CD4-positive, alpha-beta memory T cell (primary cell): ENCODE results near the gene QKI. TPM values are rescaled to one million over a fixed set of nuclear protein-coding genes. Genes with fewer than 3 reads are reported as not detected.

Source experiments
- CTCF ChIA-PET: fragments of 350-600 bp; sonication (Branson Sonifier 250); formaldehyde crosslinking; loops from one replicate; lab custom pipeline; 2021; ENCODE audit warnings: inconsistent platforms; ENCODE audit not compliant: partially characterized antibody; lab: Charles Lee
- POLR2A ChIA-PET: fragments of 350-600 bp; sonication (Branson Sonifier 250); formaldehyde crosslinking; loops from one replicate; lab custom pipeline; 2021; ENCODE audit not compliant: partially characterized antibody; lab: Charles Lee
- DNase-seq, 5 donors: peaks; one replicate each; pipeline versions ENCODE4 v3.0.0 to v3.0.0-alpha.2; 2020 to 2022; ENCODE audit warnings: mixed read lengths in 1 of 5
- H3K27ac ChIP-seq: one replicate; pipeline ENCODE4 v1.7.0; 2013; ENCODE audit warnings: low read depth, low read length
- H3K27me3 ChIP-seq: 2 replicates; pipeline ENCODE4 v1.7.0; 2013; ENCODE audit warnings: mild to moderate bottlenecking, low read length, moderate library complexity; ENCODE audit not compliant: insufficient read depth
- H3K36me3 ChIP-seq: 2 replicates; pipeline ENCODE4 v1.7.0; 2013; ENCODE audit warnings: mild to moderate bottlenecking, low read length, moderate library complexity; ENCODE audit not compliant: insufficient read depth
- H3K4me1 ChIP-seq: 2 replicates; pipeline ENCODE4 v1.7.0; 2013; ENCODE audit warnings: mild to moderate bottlenecking, low read length, moderate library complexity; ENCODE audit not compliant: insufficient read depth
- H3K4me3 ChIP-seq, 2 donors: one replicate each; pipeline ENCODE4 v1.7.0; 2013; ENCODE audit warnings: low read length in 2 of 2, mild to moderate bottlenecking in 1 of 2
- H3K9me3 ChIP-seq, 2 donors: one replicate each; pipeline ENCODE4 v1.7.0; 2013; ENCODE audit warnings: low read length in 2 of 2, control low read depth in 1 of 2; ENCODE audit not compliant: control insufficient read depth in 1 of 2
- H3K27ac Mint-ChIP-seq, 7 donors: one replicate each; pipeline ENCODE4 v1.8.0; 2020 to 2021; ENCODE audit warnings: mixed read lengths in 7 of 7, mild to moderate bottlenecking in 6 of 7, inconsistent platforms in 3 of 7, moderate library complexity in 3 of 7
- H3K27me3 Mint-ChIP-seq, 2 donors: one replicate each; pipeline ENCODE4 v1.8.0; 2020 to 2021; ENCODE audit warnings: mixed read lengths in 2 of 2
- H3K36me3 Mint-ChIP-seq, 2 donors: one replicate each; pipeline ENCODE4 v1.8.0; 2020 to 2021; ENCODE audit warnings: mixed read lengths in 2 of 2, inconsistent platforms in 1 of 2, mild to moderate bottlenecking in 1 of 2
- H3K4me1 Mint-ChIP-seq, 4 donors: one replicate each; pipeline ENCODE4 v1.8.0; 2020 to 2021; ENCODE audit warnings: mixed read lengths in 4 of 4, mild to moderate bottlenecking in 1 of 4
- H3K4me3 Mint-ChIP-seq, 8 donors: one replicate each; pipeline ENCODE4 v1.8.0; 2020 to 2021; ENCODE audit warnings: mixed read lengths in 8 of 8, mild to moderate bottlenecking in 7 of 8, moderate library complexity in 6 of 8, inconsistent platforms in 3 of 8
- H3K9me3 Mint-ChIP-seq, 8 donors: one replicate each; pipeline ENCODE4 v1.8.0; 2020 to 2021; ENCODE audit warnings: mixed read lengths in 8 of 8, mild to moderate bottlenecking in 5 of 8, inconsistent platforms in 3 of 8, moderate library complexity in 1 of 8
- intact Hi-C: fragments of 100-400 bp; cut with micrococcal nuclease; formaldehyde crosslinking; loops from one replicate; pipeline ENCODE4 v1.15.1; 2023
- polyA plus RNA-seq, 2 donors: library from polyadenylated mRNA; unstranded; fragments of 300-500 nt; fragmentation: Illumina TruSeq; gene quantifications; one replicate each; pipeline ENCODE4 v1.2.3, GENCODE V29; 2021
- total RNA-seq, 2 experiments: library from RNA; stranded (reverse); gene quantifications; one replicate each; pipeline ENCODE4 v1.2.3, GENCODE V29; 2021

The QKI gene
- total and polyA plus RNA-seq, 4 experiments from 2014 or later: 7.7 to 66.4 (median 46.3) TPM

- Histone ChIP-seq H3K9me3 (no peaks in the 10 kb centered on the region), H3K36me3 (no peaks in the 10 kb centered on the region), H3K27ac (no peak overlapping the region), H3K27me3 (no peaks in the 10 kb centered on the region), H3K4me1 (peaks cover 4% of the 10 kb centered on the region), H3K4me3 (no peak overlapping the region)
- intact Hi-C loops: loop anchor here (2.0 kb wide), 1 partner anchor 14 kb away; no protein-coding TSS in a partner anchor
- Mint-ChIP-seq H3K9me3 (no peaks in the 10 kb centered on the region), H3K36me3 (no peaks in the 10 kb centered on the region), H3K4me1 (peaks cover 26 to 39% (median 32%) of the 10 kb centered on the region in 4 donors), H3K4me3 (no peak overlapping the region), H3K27me3 (no peaks in the 10 kb centered on the region), H3K27ac (no peak overlapping the region)
- ChIA-PET CTCF (no interaction called here), POLR2A (no interaction called here)
- no peak for DNase-seq
Measured at GRCh38 chr6:163446549-163446948, 32.0 kb downstream of the QKI start.

GRCh38 chr6:163449076-163449475, 34.6 kb downstream of the QKI start:
- no peaks in the 10 kb centered on the region for H3K27me3 Mint-ChIP-seq
- no peak overlapping the region for H3K4me3 Mint-ChIP-seq
- Histone ChIP-seq H3K27me3 (no peaks in the 10 kb centered on the region), H3K4me3 (no peak overlapping the region), H3K27ac (no peak overlapping the region), H3K9me3 (no peaks in the 10 kb centered on the region), H3K36me3 (no peaks in the 10 kb centered on the region), H3K4me1 (no peaks in the 10 kb centered on the region)
- peaks cover 15 to 26% (median 20%) of the 10 kb centered on the region in 4 donors for H3K4me1 Mint-ChIP-seq
- ChIA-PET POLR2A (no interaction called here), CTCF (interaction anchor here (1.0 to 1.5 kb wide), 3 partner anchors 9 to 105 kb away, joined by 3 to 4 read pairs (median 3); no protein-coding TSS in a partner anchor)
- H3K27ac Mint-ChIP-seq: no peak overlapping the region
- H3K9me3 Mint-ChIP-seq: no peaks in the 10 kb centered on the region
- intact Hi-C loops: no loop called here
- no peak for DNase-seq
- H3K36me3 Mint-ChIP-seq: no peaks in the 10 kb centered on the region

- H3K4me1 Mint-ChIP-seq: peaks cover 36 to 60% (median 43%) of the 10 kb centered on the region in 4 donors
- intact Hi-C loops: no loop called here
- H3K4me3 Mint-ChIP-seq: no peak overlapping the region
- H3K9me3 Mint-ChIP-seq: peaks cover 0 to 2% (median 0%) of the 10 kb centered on the region in 8 donors
- Histone ChIP-seq H3K36me3 (no peaks in the 10 kb centered on the region), H3K27ac (no peak overlapping the region), H3K4me3 (no peak overlapping the region), H3K9me3 (no peaks in the 10 kb centered on the region), H3K4me1 (peaks cover 29% of the 10 kb centered on the region), H3K27me3 (no peaks in the 10 kb centered on the region)
- CTCF ChIA-PET: interaction anchor here (1.4 kb wide), 1 partner anchor 38 kb away, joined by 5 read pairs; no protein-coding TSS in a partner anchor
- H3K27ac Mint-ChIP-seq: peak overlapping the region in 1 of 7 donors; percentile 43
- no peak for DNase-seq
- H3K36me3 Mint-ChIP-seq: peaks cover 0 to 11% of the 10 kb centered on the region in 2 donors
- no peaks in the 10 kb centered on the region for H3K27me3 Mint-ChIP-seq
- POLR2A ChIA-PET: no interaction called here
Measured at GRCh38 chr6:163454425-163454824, 39.9 kb downstream of the QKI start.

- no peak for DNase-seq
- no peaks in the 10 kb centered on the region for H3K9me3 ChIP-seq
- intact Hi-C loops: no loop called here
- peaks cover 0 to 13% of the 10 kb centered on the region in 2 donors for H3K36me3 Mint-ChIP-seq
- CTCF ChIA-PET: interaction anchor here (1.4 kb wide), 2 partner anchors 21 to 40 kb away, joined by 4 to 5 read pairs; no protein-coding TSS in a partner anchor
- H3K9me3 Mint-ChIP-seq: peaks cover 0 to 2% (median 0%) of the 10 kb centered on the region in 8 donors
- H3K27me3 ChIP-seq: no peaks in the 10 kb centered on the region
- H3K4me1 ChIP-seq: peaks cover 36% of the 10 kb centered on the region
- H3K36me3 ChIP-seq: no peaks in the 10 kb centered on the region
- H3K4me3 Mint-ChIP-seq: no peak overlapping the region
- H3K27ac ChIP-seq: no peak overlapping the region
- H3K4me1 Mint-ChIP-seq: peaks cover 44 to 64% (median 52%) of the 10 kb centered on the region in 4 donors
- no peak overlapping the region for H3K4me3 ChIP-seq
- POLR2A ChIA-PET: no interaction called here
- peak overlapping the region in 4 of 7 donors; percentile 16 to 57 (median 45) for H3K27ac Mint-ChIP-seq
- no peaks in the 10 kb centered on the region for H3K27me3 Mint-ChIP-seq
Measured at GRCh38 chr6:163455552-163455951, 41.0 kb downstream of the QKI start.

GRCh38 chr6:163457637-163458561, 43.4 kb downstream of the QKI start:
- Histone ChIP-seq H3K4me1 (peaks cover 60% of the 10 kb centered on the region), H3K27me3 (no peaks in the 10 kb centered on the region), H3K9me3 (no peaks in the 10 kb centered on the region), H3K36me3 (no peaks in the 10 kb centered on the region), H3K4me3 (no peak overlapping the region), H3K27ac (peak overlapping the region; percentile 4)
- peaks cover 3 to 18% of the 10 kb centered on the region in 2 donors for H3K36me3 Mint-ChIP-seq
- peak overlapping the region; percentile 79 to 92 (median 89) for H3K27ac Mint-ChIP-seq
- peak overlapping the region in 7 of 8 donors; percentile 19 to 85 (median 42) for H3K4me3 Mint-ChIP-seq
- H3K27me3 Mint-ChIP-seq: no peaks in the 10 kb centered on the region
- POLR2A ChIA-PET: interaction anchor here (1.0 kb wide), 1 partner anchor 42 kb away, joined by 3 read pairs; no protein-coding TSS in a partner anchor
- peaks cover 48 to 70% (median 56%) of the 10 kb centered on the region in 4 donors for H3K4me1 Mint-ChIP-seq
- intact Hi-C loops: no loop called here
- DNase-seq: no peak
- peaks cover 0 to 2% (median 0%) of the 10 kb centered on the region in 8 donors for H3K9me3 Mint-ChIP-seq
- CTCF ChIA-PET: interaction anchor here (1.0 kb wide), 1 partner anchor 42 kb away, joined by 6 read pairs; no protein-coding TSS in a partner anchor

- H3K27me3 Mint-ChIP-seq: no peaks in the 10 kb centered on the region
- no peaks in the 10 kb centered on the region for H3K27me3 ChIP-seq
- H3K27ac ChIP-seq: peak overlapping the region; percentile 79
- ChIA-PET CTCF (no interaction called here), POLR2A (no interaction called here)
- H3K27ac Mint-ChIP-seq: peak overlapping the region; percentile 85 to 100 (median 99)
- peak overlapping the region; percentile 87 to 99 (median 94) for H3K4me3 Mint-ChIP-seq
- peaks cover 60% of the 10 kb centered on the region for H3K4me1 ChIP-seq
- H3K9me3 Mint-ChIP-seq: peaks cover 0 to 2% (median 0%) of the 10 kb centered on the region in 8 donors
- no peak overlapping the region for H3K4me3 ChIP-seq
- intact Hi-C loops: no loop called here
- H3K36me3 ChIP-seq: no peaks in the 10 kb centered on the region
- H3K4me1 Mint-ChIP-seq: peaks cover 50 to 76% (median 62%) of the 10 kb centered on the region in 4 donors
- peaks cover 9 to 18% of the 10 kb centered on the region in 2 donors for H3K36me3 Mint-ChIP-seq
- no peaks in the 10 kb centered on the region for H3K9me3 ChIP-seq
- no peak for DNase-seq
Measured at GRCh38 chr6:163459007-163459406, 44.5 kb downstream of the QKI start.

- intact Hi-C loops: no loop called here
Measured at GRCh38 chr6:163459536-163459935, 45.0 kb downstream of the QKI start.

More at GRCh38 chr6:163459536-163459935, 45.0 kb downstream of the QKI start:
- Histone ChIP-seq H3K27ac (peak overlapping the region; percentile 79), H3K9me3 (no peaks in the 10 kb centered on the region), H3K36me3 (no peaks in the 10 kb centered on the region), H3K27me3 (no peaks in the 10 kb centered on the region), H3K4me3 (peak overlapping the region in 1 of 2 donors; percentile 66), H3K4me1 (peaks cover 60% of the 10 kb centered on the region)
- H3K4me3 Mint-ChIP-seq: peak overlapping the region; percentile 87 to 99 (median 94)
- peak in 2 of 5 donors; percentile 8 to 10 for DNase-seq
- H3K36me3 Mint-ChIP-seq: peaks cover 14 to 18% of the 10 kb centered on the region in 2 donors
- peaks cover 0 to 2% (median 0%) of the 10 kb centered on the region in 8 donors for H3K9me3 Mint-ChIP-seq
- CTCF ChIA-PET: no interaction called here
- peak overlapping the region; percentile 85 to 100 (median 99) for H3K27ac Mint-ChIP-seq
- POLR2A ChIA-PET: interaction anchor here (0.6 to 2.9 kb wide), 4 partner anchors 9 to 95 kb away, joined by 3 to 34 read pairs (median 4); partner anchors contain the start of gene QKI
- H3K27me3 Mint-ChIP-seq: no peaks in the 10 kb centered on the region
- H3K4me1 Mint-ChIP-seq: peaks cover 47 to 76% (median 63%) of the 10 kb centered on the region in 4 donors
